Heart left ventricle (tissue), 13 donors: ENCODE measurements around the gene TANC2.

Experiments used
- CTCF ChIP-seq, 12 donors: fragments of 200-600 bp; sonication (generic) in 4 of 12; IDR thresholded peaks; one replicate each; pipeline versions ENCODE4 v1.5.0 to v1.8.0; 2018 to 2022; ENCODE audit warnings: antibody characterized with exemption in 12 of 12, mild to moderate bottlenecking in 5 of 12
- POLR2A ChIP-seq, 2 donors: fragments of 450-650 bp; IDR thresholded peaks; one replicate each; pipeline ENCODE4 v1.6.1; 2017; ENCODE audit warnings: antibody characterized with exemption in 2 of 2, mild to moderate bottlenecking in 2 of 2, moderate library complexity in 2 of 2
- donor health status: ischemic (EF 13 %, LVEDD 7.1; RV severe dilation, severe dysfunction).
- donor health status: DM: no; HTN: yes; CAD: no.
- donor health status: DM: no; HTN: no; CAD: no.
- donor health status: ischemic (EF 25% LVEDD 6.9; RV normal size, moderate dysfunction).
- donor health status: ischemic (EF 25% LVEDD 5.7; RV mildly dilated, moderate dysfunction).
- donor health status: ischemic (EF 35%, LVEDD 5.7; RV mildly dilated, moderate dysfunction).
- donor health status: nonischemic (EF 11% LVEDD 7.7; RV severe dilation, severe dysfunction).
- donor health status: DM: yes; HTN: yes; CAD: no.
- donor health status: PGD.
- donor health status: ischemic (EF 29% LVEDD 5.4; RV normal size, mild dysfunction).
- donor health status: nonischemic (EF 23%, LVEDD 6.1; RV moderate dilation, normal function).

DNA sequence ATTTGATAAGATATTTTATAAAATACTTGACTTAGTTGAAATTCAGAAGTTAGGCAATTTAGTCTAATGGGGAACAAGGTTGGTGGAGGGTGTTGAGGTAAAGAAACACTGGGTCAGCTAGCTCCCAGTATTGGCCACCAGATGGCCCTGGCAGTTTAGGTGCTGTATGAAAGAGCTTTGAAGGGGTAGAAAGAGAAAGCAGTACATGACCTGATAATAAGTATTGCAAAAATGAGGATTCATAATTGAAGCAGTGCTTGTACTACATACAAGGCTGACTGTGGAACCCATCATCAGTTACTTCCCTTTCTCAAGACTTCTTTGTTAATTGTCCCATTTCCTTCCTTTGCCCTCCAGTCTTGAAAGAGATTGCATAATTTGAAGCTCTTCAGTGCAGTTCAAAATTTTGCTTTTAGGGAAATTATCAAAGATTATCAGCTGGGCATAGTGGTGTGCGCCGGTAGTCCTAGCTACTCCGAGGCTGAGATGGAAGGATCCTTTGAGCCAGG, 29.4 kb downstream of the TANC2 start:
- TF ChIP-seq CTCF (IDR thresholded peaks at IDR 0.05) (peak in 11 of 12 donors; percentile 18 to 66 (median 43)), POLR2A (IDR thresholded peaks at IDR 0.05) (no peak)
